Erythroblast (primary cell): ENCODE results near the gene PLPP3.

ENCODE experiments used
- GATA1 ChIP-seq: IDR thresholded peaks from 2 replicates; pipeline ENCODE4 v1.6.1; 2011; ENCODE audit warnings: low read depth, mild to moderate bottlenecking, control low read depth, low read length, moderate library complexity
- POLR2A ChIP-seq: IDR thresholded peaks from 2 replicates; pipeline ENCODE4 v1.6.1; 2011; ENCODE audit warnings: mild to moderate bottlenecking, low read length

- TF ChIP-seq POLR2A (no peak), GATA1 (no peak)
These were observed 47.8 kb upstream of the PLPP3 start for GRCh38 chr1:56627019-56627635.
